ENCODE data around the gene ANXA8. TPM values are rescaled to one million over a fixed set of nuclear protein-coding genes. Genes with fewer than 3 reads are reported as not detected.

ANXA8 gene
- total and polyA plus RNA-seq, 10 of the 15 experiments (the other 5 are each of a cell fraction or from before 2014, with no cell fraction given), result 0.10 to 0.53 (median 0.41) TPM; not detected in 3

DNA sequence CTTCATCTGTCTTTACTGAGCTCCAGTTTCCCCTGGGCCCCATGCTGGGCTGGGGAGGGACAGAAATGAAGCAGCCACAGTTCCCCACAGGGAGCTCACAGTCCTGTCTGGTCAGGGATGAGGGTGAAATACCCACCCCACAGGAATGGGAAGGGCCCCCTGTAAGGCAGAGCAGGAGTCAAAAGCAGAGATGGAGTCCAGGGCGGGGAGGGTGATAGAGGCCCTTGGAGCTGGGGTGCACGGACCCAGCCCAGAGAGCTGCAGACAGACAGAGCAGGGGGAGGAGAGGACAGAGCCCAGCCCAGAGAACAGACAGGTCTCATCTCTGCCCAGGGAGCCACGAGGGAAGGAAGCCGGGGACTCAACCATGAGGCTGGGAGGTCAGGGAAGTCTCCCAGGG is 64.9 kb downstream of the ANXA8 start:
- no peak overlapping the region for H2AFZ ChIP-seq (ENCODE audit: control insufficient read depth, low read depth, low read length)
- H3K9ac ChIP-seq (ENCODE audit: control insufficient read depth, insufficient read depth, low read length), result no peak overlapping the region
- TF ChIP-seq NFIC (IDR thresholded peaks at IDR 0.05; ENCODE audit: low read depth, low read length) (no peak), ATF2 (IDR thresholded peaks at IDR 0.05; ENCODE audit: low read length) (no peak), TCF3 (IDR thresholded peaks at IDR 0.05; ENCODE audit: borderline replicate concordance, insufficient read depth, low read depth, low read length) (no peak), TARDBP (IDR thresholded peaks at IDR 0.05; ENCODE audit: borderline replicate concordance) (no peak), YBX1 (IDR thresholded peaks at IDR 0.05) (no peak), RBBP5 (conservative IDR thresholded peaks at IDR 0.05) (no peak), ZBED1 (IDR thresholded peaks at IDR 0.05; ENCODE audit: borderline replicate concordance) (no peak), CREB1 (IDR thresholded peaks at IDR 0.05; ENCODE audit: low read depth) (no peak), POLR2A (IDR thresholded peaks at IDR 0.05; ENCODE audit: low read depth, low read length) (no peak), ZNF217 (IDR thresholded peaks at IDR 0.05) (no peak), IKZF1 (conservative IDR thresholded peaks at IDR 0.05) (no peak), TAF1 (IDR thresholded peaks at IDR 0.05; ENCODE audit: borderline replicate concordance, low read depth, low read length) (no peak), KLF5 (IDR thresholded peaks at IDR 0.05; ENCODE audit: partially characterized antibody) (no peak)
- TF ChIP-seq, protein P1, sequence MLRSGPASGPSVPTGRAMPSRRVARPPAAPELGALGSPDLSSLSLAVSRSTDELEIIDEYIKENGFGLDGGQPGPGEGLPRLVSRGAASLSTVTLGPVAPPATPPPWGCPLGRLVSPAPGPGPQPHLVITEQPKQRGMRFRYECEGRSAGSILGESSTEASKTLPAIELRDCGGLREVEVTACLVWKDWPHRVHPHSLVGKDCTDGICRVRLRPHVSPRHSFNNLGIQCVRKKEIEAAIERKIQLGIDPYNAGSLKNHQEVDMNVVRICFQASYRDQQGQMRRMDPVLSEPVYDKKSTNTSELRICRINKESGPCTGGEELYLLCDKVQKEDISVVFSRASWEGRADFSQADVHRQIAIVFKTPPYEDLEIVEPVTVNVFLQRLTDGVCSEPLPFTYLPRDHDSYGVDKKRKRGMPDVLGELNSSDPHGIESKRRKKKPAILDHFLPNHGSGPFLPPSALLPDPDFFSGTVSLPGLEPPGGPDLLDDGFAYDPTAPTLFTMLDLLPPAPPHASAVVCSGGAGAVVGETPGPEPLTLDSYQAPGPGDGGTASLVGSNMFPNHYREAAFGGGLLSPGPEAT (IDR thresholded peaks at IDR 0.05; ENCODE audit: low read depth), result no peak
- TF ChIP-seq, protein P2, sequence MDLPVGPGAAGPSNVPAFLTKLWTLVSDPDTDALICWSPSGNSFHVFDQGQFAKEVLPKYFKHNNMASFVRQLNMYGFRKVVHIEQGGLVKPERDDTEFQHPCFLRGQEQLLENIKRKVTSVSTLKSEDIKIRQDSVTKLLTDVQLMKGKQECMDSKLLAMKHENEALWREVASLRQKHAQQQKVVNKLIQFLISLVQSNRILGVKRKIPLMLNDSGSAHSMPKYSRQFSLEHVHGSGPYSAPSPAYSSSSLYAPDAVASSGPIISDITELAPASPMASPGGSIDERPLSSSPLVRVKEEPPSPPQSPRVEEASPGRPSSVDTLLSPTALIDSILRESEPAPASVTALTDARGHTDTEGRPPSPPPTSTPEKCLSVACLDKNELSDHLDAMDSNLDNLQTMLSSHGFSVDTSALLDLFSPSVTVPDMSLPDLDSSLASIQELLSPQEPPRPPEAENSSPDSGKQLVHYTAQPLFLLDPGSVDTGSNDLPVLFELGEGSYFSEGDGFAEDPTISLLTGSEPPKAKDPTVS (IDR thresholded peaks at IDR 0.05; ENCODE audit: low read depth, low read length), result no peak
- in situ Hi-C loops (cut with MboI) (no loop called here), intact Hi-C loops (cut with micrococcal nuclease; ENCODE audit: unreplicated experiment) (no loop called here)
- 4% methylated on average over 4 of the region's 4 CpGs for WGBS (ENCODE audit: insufficient coverage, insufficient replicate concordance, low lambda C conversion rate, missing lambda C conversion rate)
- no peaks in the 10 kb centered on the region for H4K20me1 ChIP-seq (ENCODE audit: control insufficient read depth, insufficient read depth)
- no peaks in the 10 kb centered on the region; a peak in 2 of 4 replicates for H3K27me3 ChIP-seq (replicated peaks in 1 of 2; ENCODE audit: control insufficient read depth in 2 of 2, insufficient read depth in 2 of 2, low read length in 1 of 2)
- FAIRE-seq (no peak), ATAC-seq (no peak), DNase-seq (ENCODE audit: low read depth, low spot score) (no peak)
- H3K79me2 ChIP-seq (ENCODE audit: control insufficient read depth, insufficient read depth, low read length), result no peaks in the 10 kb centered on the region
- no TSS peak for BruUV-seq (replicated peaks)
- no peaks in the 10 kb centered on the region for H3K4me1 ChIP-seq (ENCODE audit: control insufficient read depth, insufficient read depth, low read length)
- no peaks in the 10 kb centered on the region for H3K9me3 ChIP-seq (replicated peaks; ENCODE audit: control insufficient read depth, insufficient read depth, low read length)
- POLR2A ChIA-PET, result no interaction called here
- SMC1A ChIA-PET (ENCODE audit: uncharacterized antibody, unreplicated experiment), result no interaction called here
- no peak overlapping the region for H3K4me3 ChIP-seq
- no peak overlapping the region for H3K4me2 ChIP-seq (ENCODE audit: control insufficient read depth, insufficient read depth)
- CTCF ChIA-PET, result no interaction called here
- RAD21 ChIA-PET (ENCODE audit: unreplicated experiment), result no interaction called here
- no peak overlapping the region for H3K27ac ChIP-seq (ENCODE audit: control insufficient read depth, insufficient read depth)
- H3K36me3 ChIP-seq (ENCODE audit: control insufficient read depth in 2 of 2, insufficient read depth in 2 of 2, low read length in 1 of 2), result no peaks in the 10 kb centered on the region

Measured in GM12878 (cell line).